ENCODE measurements around the gene PYY. TPM values are rescaled to one million over a fixed set of nuclear protein-coding genes. Genes with fewer than 3 reads are reported as not detected.

Gene PYY
- polyA plus RNA-seq, 1 donor from 2014 or later, result not detected

DNA sequence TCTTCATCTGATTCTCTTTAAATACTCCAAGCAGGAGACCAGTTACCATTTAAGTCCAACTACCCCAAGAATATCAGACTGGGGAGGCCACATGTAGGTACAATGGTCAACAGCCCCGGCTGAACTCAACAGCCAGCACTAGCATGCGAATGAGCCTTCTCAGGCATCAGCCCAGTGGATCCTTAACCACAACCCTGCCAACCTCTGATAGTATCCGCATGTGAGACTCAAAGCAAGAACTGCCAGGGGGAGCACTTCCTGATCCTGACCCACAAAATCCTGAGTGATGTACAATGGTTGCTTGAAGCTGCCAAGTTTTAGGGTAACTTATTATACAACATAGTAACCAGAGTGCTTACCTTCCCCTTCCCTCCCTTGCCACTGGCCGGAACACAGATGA lies 4.0 kb downstream of the PYY start:
- no peak for TF ChIP-seq RAD21 (conservative IDR thresholded peaks at IDR 0.05)
- TF ChIP-seq CTCF (IDR thresholded peaks at IDR 0.05; ENCODE audit: poor library complexity, severe bottlenecking), result no peak
- no peak for TF ChIP-seq POLR2AphosphoS5 (IDR thresholded peaks at IDR 0.05)
- no peak for TF ChIP-seq EP300 (conservative IDR thresholded peaks at IDR 0.05; ENCODE audit: poor library complexity, severe bottlenecking)
- no peak for TF ChIP-seq REST (IDR thresholded peaks at IDR 0.05; ENCODE audit: borderline replicate concordance)
- no peak for TF ChIP-seq MXI1 (conservative IDR thresholded peaks at IDR 0.05; ENCODE audit: poor library complexity, severe bottlenecking)
- TF ChIP-seq SMC3 (conservative IDR thresholded peaks at IDR 0.05; ENCODE audit: poor library complexity), result no peak
- TF ChIP-seq TAF1 (IDR thresholded peaks at IDR 0.05; ENCODE audit: low read depth), result no peak
- no peak for TF ChIP-seq EZH2 (IDR thresholded peaks at IDR 0.05; ENCODE audit: borderline replicate concordance, insufficient read depth, low read length, poor library complexity, severe bottlenecking)
- Histone ChIP-seq H4K20me1 (ENCODE audit: insufficient read depth) (no peaks in the 10 kb centered on the region), H3K4me2 (ENCODE audit: low read length) (no peak overlapping the region), H2AFZ (ENCODE audit: low read depth, low read length) (no peak overlapping the region), H3K27ac (ENCODE audit: low read length) (no peak overlapping the region), H3F3A (ENCODE audit: insufficient read depth, low read length, poor library complexity, severe bottlenecking) (no peaks in the 10 kb centered on the region), H3K9ac (ENCODE audit: low read length) (no peak overlapping the region), H3K36me3 (ENCODE audit: insufficient read depth, low read length) (no peaks in the 10 kb centered on the region), H3K79me2 (replicated peaks; ENCODE audit: insufficient read depth, low read length) (no peaks in the 10 kb centered on the region), H3K27me3 (ENCODE audit: insufficient read depth, low read depth, low read length) (peaks cover 42% of the 10 kb centered on the region), H3K9me3 (ENCODE audit: low read length) (no peaks in the 10 kb centered on the region), H3K9me2 (ENCODE audit: insufficient read depth, low read length) (no peaks in the 10 kb centered on the region), H3K4me3 (ENCODE audit: low read length) (no peak overlapping the region)

- no peak overlapping the region for H2AFZ ChIP-seq (ENCODE audit: low read depth, low read length)
- no peaks in the 10 kb centered on the region for H3K9me2 ChIP-seq (ENCODE audit: insufficient read depth, low read length)
- H3K36me3 ChIP-seq (ENCODE audit: insufficient read depth, low read length), result no peaks in the 10 kb centered on the region
- no peak for TF ChIP-seq RAD21 (conservative IDR thresholded peaks at IDR 0.05)
- no peak for TF ChIP-seq EP300 (conservative IDR thresholded peaks at IDR 0.05; ENCODE audit: poor library complexity, severe bottlenecking)
- no peak for TF ChIP-seq EZH2 (IDR thresholded peaks at IDR 0.05; ENCODE audit: borderline replicate concordance, insufficient read depth, low read length, poor library complexity, severe bottlenecking)
- no peak for TF ChIP-seq POLR2AphosphoS5 (IDR thresholded peaks at IDR 0.05)
- TF ChIP-seq REST (IDR thresholded peaks at IDR 0.05; ENCODE audit: borderline replicate concordance), result no peak
- TF ChIP-seq MXI1 (conservative IDR thresholded peaks at IDR 0.05; ENCODE audit: poor library complexity, severe bottlenecking), result no peak
- TF ChIP-seq TAF1 (IDR thresholded peaks at IDR 0.05; ENCODE audit: low read depth), result no peak
- TF ChIP-seq SMC3 (conservative IDR thresholded peaks at IDR 0.05; ENCODE audit: poor library complexity), result no peak
- TF ChIP-seq CTCF (IDR thresholded peaks at IDR 0.05; ENCODE audit: poor library complexity, severe bottlenecking), result no peak
- H3F3A ChIP-seq (ENCODE audit: insufficient read depth, low read length, poor library complexity, severe bottlenecking), result no peaks in the 10 kb centered on the region
- H3K9ac ChIP-seq (ENCODE audit: low read length), result no peak overlapping the region
- H3K27ac ChIP-seq (ENCODE audit: low read length), result no peak overlapping the region
- H3K79me2 ChIP-seq (replicated peaks; ENCODE audit: insufficient read depth, low read length), result no peaks in the 10 kb centered on the region
- H3K27me3 ChIP-seq (ENCODE audit: insufficient read depth, low read depth, low read length), result peaks cover 13% of the 10 kb centered on the region
- no peaks in the 10 kb centered on the region for H3K9me3 ChIP-seq (ENCODE audit: low read length)
- no peaks in the 10 kb centered on the region for H4K20me1 ChIP-seq (ENCODE audit: insufficient read depth)
- no peak overlapping the region for H3K4me2 ChIP-seq (ENCODE audit: low read length)
- no peak overlapping the region for H3K4me3 ChIP-seq (ENCODE audit: low read length)
Observed at GRCh38 chr17:43946781-43947180, 7.0 kb downstream of the PYY start.

Measured in neural cell (in vitro differentiated cells).